Measurements from ENCODE around the gene RPLP2.

The RPLP2 gene

DNA sequence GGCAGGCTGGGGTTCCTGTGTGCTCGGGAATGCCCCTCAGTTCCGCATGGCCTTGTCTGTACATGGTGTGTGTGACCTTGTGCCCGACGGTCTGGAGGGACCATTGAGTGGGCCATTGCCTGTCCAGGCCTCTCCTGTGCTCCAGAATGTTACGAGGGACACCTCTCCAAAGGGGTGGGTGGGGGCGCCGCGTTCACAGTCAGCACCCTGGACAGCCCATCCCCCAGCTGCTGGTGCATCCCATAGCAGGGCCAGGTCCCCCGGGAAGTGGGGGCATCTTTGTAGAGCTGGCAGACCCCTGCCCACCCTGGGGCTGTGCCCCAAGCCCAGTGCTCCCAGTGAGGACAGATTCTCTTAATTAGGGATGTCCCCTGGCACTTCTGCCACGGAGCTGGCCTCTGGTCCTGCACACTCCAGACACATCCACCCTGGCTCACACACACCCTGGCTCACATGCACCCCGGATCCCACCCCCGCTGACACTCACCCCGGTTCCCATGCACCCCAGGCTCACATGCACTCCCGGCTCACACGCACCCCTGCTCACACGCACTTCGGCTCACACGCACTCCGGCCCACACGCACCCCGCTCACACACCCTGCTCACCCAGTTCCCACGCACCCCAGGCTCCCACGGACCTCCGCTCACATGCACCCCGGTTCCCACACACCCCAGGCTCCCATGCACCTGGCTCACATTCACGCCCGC lies 48.4 kb downstream of the RPLP2 start:
- DNase-seq: peak in 1 of 10 donors; percentile 80
- intact Hi-C loops (cut with DNase I): no loop called here

DNA sequence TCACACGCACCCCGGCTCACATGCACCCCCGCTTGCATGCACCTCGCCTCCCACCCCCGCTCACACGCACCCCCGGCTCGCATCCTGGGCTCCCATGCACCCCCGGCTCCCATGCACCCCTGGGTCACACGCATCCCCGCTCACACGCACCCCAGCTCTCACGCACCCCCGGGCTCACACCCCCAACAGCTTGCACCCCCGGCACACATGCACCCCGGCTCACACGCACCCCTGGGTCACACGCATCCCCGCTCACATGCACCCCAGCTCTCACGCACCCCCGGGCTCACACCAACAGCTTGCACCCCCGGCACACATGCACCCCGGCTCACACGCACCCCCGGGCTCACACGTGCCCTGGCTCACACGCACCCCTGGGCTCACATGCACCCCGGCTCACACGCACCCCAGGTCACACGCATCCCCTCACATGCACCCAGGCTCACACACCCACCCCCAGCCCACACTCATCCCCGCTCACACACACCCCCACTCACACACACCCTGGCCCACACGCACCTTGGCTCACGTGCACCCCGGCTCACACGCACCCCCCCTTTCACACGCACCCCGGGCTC lies 49.1 kb downstream of the RPLP2 start:
- DNase-seq: no peak
- intact Hi-C loops (cut with DNase I): no loop called here

DNA sequence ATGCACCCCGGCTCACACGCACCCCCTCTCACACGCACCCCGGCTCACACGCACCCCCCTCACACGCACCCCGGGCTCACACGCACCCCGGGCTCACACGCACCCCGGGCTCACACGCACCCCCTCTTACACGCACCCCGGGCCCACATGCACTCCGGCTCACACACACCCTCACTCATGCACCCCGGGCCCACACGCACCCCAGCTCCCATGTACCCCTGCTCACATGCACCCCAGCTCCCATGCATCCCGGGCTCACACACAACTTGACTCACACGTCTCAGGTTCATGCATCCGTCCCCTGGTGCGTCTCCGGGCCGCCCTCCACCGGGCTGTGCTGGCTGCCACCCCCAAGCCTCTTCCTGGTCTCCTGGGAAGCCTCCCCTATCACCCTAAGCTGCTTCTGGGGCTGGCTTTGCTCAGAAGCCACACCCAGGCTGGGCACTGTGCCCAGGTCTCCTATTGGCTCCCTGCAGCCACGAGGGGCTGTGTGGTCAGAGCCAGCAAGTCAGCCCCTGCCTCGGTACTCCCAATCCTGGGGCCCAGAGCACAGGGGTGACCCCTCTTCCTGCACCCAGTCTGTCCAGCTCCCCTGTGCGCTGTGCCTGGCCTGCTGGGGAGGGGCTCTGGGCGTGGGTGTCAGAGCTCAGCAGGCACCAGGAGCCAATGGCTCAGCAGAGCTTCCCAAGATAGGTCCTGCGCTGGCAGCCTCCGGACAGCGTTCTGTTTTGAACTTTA lies 49.8 kb downstream of the RPLP2 start:
- DNase-seq: peak; percentile 64 to 98 (median 88)
- intact Hi-C loops (cut with DNase I): no loop called here

DNA sequence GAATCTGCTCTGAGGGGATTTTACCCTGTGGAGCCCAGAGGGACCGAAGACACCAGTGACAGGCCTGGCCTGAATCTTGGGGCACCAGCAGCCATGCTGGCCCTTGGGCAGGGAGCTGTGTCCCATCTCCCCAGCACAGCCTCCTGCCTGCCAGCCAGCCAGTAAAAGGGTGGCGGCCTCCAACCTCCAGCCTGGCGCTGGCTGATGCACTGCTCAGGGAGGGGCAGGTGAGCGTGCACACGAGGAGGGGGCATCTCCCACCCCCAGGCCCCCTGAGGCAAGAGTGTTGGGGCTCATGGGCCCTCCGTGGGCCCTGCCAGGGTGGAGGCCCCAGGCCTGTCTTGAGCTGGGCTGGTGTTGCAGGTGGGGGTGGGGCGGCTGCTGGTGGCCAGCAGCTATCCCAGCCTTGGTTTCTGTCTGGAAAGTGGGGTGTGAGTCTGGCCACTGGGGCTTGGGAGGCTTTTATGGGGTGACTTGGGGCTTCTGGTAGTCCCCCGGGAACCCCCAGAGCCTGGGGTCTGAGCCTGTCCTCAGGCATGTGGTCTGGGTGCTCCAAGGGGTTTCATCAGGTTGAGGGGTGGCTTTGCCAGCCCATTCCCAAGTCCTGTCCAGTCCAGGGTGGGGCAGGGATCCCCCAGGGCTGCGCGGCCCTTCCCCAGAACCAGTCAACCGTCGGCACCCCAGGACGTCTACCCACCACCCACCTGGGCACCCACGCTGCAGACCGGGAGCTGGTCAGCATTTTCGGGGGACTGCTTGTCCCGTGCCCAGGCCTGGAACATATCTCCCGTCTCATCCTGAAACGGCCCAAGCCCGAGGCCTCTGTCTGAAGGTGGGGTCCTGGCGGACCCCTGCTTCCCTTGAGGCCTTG lies 50.7 kb downstream of the RPLP2 start:
- intact Hi-C loops (cut with DNase I): no loop called here
- peak in 1 of 10 donors; percentile 84 for DNase-seq

DNA sequence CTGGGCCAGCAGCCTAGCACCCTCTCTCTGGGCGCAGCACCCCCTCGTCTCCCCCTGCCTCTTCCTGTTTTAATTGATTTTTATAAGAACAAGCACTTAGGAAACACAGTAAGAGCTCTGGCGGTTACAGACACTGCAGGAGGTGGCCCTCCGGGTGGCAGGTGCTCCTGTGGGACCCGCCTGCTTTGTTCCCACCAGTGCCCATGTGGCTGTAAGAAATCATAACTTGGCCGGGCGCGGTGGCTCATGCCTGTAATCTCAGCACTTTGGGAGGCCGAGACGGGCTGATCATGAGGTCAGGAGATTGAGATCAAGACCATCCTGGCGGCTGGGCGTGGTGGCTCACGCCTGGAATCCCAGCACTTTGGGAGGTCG lies 51.3 kb downstream of the RPLP2 start:
- DNase-seq: no peak
- intact Hi-C loops (cut with DNase I): no loop called here

DNA sequence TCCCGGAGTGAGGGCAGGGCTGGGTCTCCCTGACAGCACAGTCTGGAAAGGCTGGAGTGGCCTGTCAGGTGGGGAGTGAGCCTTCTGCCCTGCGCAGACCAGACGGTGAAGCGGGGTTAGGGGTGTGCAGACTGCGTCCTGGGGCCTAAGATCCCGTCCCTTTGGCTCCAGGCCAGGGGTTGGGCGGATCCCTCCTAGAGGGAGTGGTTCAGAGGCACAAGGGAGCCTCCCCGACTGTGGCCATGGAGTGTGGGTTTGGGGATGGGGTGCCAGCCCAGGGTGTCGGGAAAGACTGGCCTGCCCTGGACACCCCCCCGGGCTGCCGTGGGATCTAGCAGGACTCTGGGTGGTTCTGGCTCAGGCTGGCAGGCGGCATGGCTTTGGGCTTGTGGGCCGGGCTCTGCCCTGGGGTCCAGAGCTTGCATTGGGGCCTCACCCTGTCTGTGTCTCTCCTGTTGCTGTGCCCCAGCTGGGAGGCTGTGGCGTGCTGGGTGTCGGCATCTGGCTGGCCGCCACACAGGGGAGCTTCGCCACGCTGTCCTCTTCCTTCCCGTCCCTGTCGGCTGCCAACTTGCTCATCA lies 52.4 kb downstream of the RPLP2 start:
- intact Hi-C loops (cut with DNase I): no loop called here
- no peak for DNase-seq
